SK-N-MC (cell line): Measurements from ENCODE around the gene FBXL19.

Experiments used
- EZH2 ChIP-seq: fragments of 200-600 bp; sonication (generic); IDR thresholded peaks from one replicate; pipeline ENCODE4 v1.6.1; 2017; ENCODE audit warnings: antibody characterized with exemption
- FOXP2 ChIP-seq: optimal IDR thresholded peaks from 2 replicates; pipeline ENCODE3; 2011; ENCODE audit warnings: mild to moderate bottlenecking, moderate library complexity; ENCODE audit not compliant: insufficient read depth; ENCODE audit errors: extremely low read length, control extremely low read depth
- POLR2AphosphoS5 ChIP-seq: IDR thresholded peaks from 2 replicates; pipeline ENCODE4 v1.6.1; 2012; ENCODE audit warnings: mild to moderate bottlenecking, low read depth, low read length, borderline replicate concordance

GRCh38 chr16:30996324-30996984 lies 73.1 kb downstream of the FBXL19 start:
- no peak for TF ChIP-seq EZH2
- TF ChIP-seq POLR2AphosphoS5, result no peak
- TF ChIP-seq FOXP2, result no peak
